Adrenal gland (tissue), 5 donors: ENCODE data around the gene UBQLN4.

Experiments
- POLR2A ChIP-seq, 2 donors: fragments of 450-650 bp; IDR thresholded peaks; one replicate each; pipeline ENCODE4 v1.6.1; 2017; ENCODE audit warnings: antibody characterized with exemption in 2 of 2, mild to moderate bottlenecking in 2 of 2, moderate library complexity in 1 of 2
- TF ChIP-seq, protein P1 (sequence below), 6 experiments: fragments of 450-650 bp in 4 of 6; fragments of 200-600 bp in 2 of 6; sonication (generic) in 1 of 6; IDR thresholded peaks; 1 replicate in 5 of 6; 2 replicates in 1 of 6; pipeline versions ENCODE4 v1.5.1 to v1.8.0; 2016 to 2021; ENCODE audit warnings: antibody characterized with exemption in 6 of 6, mild to moderate bottlenecking in 2 of 6, moderate library complexity in 1 of 6
- donor health status: DM: no; HTN: no; CAD: no.

DNA sequence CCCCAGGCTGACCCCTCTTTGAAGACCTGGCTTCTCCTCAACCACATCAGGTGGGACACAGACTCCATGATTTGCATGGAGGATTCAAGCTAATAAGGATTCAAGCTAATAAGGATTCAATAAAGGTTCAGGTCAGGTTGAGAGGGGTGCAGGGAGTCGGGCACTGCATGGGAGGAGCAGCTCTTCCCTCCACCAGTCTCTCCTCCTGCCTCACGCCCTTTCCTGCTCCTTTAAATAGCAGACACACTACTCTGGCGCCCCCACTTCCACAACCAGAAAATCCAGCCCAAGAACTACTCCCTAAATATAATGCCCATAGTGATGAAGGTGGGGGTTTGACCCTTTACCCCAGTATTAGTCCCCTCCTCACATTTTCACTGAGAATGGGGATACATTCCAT lies 21.6 kb upstream of the UBQLN4 start:
- TF ChIP-seq POLR2A (IDR thresholded peaks at IDR 0.05): no peak
- TF ChIP-seq, protein P1, sequence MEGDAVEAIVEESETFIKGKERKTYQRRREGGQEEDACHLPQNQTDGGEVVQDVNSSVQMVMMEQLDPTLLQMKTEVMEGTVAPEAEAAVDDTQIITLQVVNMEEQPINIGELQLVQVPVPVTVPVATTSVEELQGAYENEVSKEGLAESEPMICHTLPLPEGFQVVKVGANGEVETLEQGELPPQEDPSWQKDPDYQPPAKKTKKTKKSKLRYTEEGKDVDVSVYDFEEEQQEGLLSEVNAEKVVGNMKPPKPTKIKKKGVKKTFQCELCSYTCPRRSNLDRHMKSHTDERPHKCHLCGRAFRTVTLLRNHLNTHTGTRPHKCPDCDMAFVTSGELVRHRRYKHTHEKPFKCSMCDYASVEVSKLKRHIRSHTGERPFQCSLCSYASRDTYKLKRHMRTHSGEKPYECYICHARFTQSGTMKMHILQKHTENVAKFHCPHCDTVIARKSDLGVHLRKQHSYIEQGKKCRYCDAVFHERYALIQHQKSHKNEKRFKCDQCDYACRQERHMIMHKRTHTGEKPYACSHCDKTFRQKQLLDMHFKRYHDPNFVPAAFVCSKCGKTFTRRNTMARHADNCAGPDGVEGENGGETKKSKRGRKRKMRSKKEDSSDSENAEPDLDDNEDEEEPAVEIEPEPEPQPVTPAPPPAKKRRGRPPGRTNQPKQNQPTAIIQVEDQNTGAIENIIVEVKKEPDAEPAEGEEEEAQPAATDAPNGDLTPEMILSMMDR (IDR thresholded peaks at IDR 0.05): no peak
